Measurements from ENCODE around the gene HIPK3.

- TF ChIP-seq CTCF (IDR thresholded peaks at IDR 0.05; ENCODE audit: insufficient read depth, low read depth, low read length) = no peak
- TF ChIP-seq EZH2 (IDR thresholded peaks at IDR 0.05; ENCODE audit: insufficient read depth, low read length) = no peak
Measured at GRCh38 chr11:33317662-33318061, 60.5 kb downstream of the HIPK3 start.
